ENCODE measurements around the gene GCNT4.

GRCh38 chr5:75021800-75022199, 30.6 kb downstream of the GCNT4 start:
- no peak for TF ChIP-seq SIN3A (IDR thresholded peaks at IDR 0.05; ENCODE audit: borderline replicate concordance, insufficient read depth, low read length)
- TF ChIP-seq REST (IDR thresholded peaks at IDR 0.05; ENCODE audit: insufficient read depth in 1 of 2, low read depth in 2 of 2, low read length in 2 of 2): no peak

Measured in PFSK-1 (cell line).